IMR-90 (cell line): ENCODE data around the gene USP40. TPM values are rescaled to one million over a fixed set of nuclear protein-coding genes. Genes with fewer than 3 reads are reported as not detected.

Source experiments
- ATAC-seq: fragments of 200-7000 bp; cut with Tn5 transposase; 2 replicates; pipeline ENCODE4 v1.9.1; 2020; ENCODE audit warnings: low read depth, mild to moderate bottlenecking, moderate library complexity
- BruUV-seq: library from RNA; stranded (reverse); fragments of 400-500 nt; replicated peaks from 2 replicates; lab custom pipeline; 2021; lab: Mats Ljungman, UMichigan
- CTCF ChIA-PET: fragments of 300-600 bp; formaldehyde crosslinking; extraction: SDS; loops from one replicate; lab custom pipeline; 2021; ENCODE audit warnings: antibody characterized with exemption; lab: Yijun Ruan, JAX
- POLR2A ChIA-PET: fragments of 300-600 bp; sonication (Branson Sonifier 250); formaldehyde crosslinking; loops from one replicate; lab custom pipeline; 2022; ENCODE audit warnings: antibody characterized with exemption; ENCODE audit not compliant: unreplicated experiment; lab: Charles Lee
- DNase-seq: peaks from one replicate; pipeline ENCODE4 v3.0.0; 2013
- H2AFZ ChIP-seq: replicated peaks from 2 replicates; pipeline ENCODE3; 2013; ENCODE audit warnings: low read length, mild to moderate bottlenecking; ENCODE audit not compliant: poor library complexity
- H2AK5ac ChIP-seq: 2 replicates; pipeline ENCODE4 v1.6.1; 2013; ENCODE audit warnings: low read depth, low read length, inconsistent platforms
- H2AK9ac ChIP-seq: replicated peaks from 2 replicates; pipeline ENCODE3; 2013; ENCODE audit warnings: mild to moderate bottlenecking, low read depth, low read length, moderate library complexity; ENCODE audit not compliant: poor library complexity
- H2BK120ac ChIP-seq: 2 replicates; pipeline ENCODE4 v1.6.1; 2013; ENCODE audit warnings: low read depth, low read length, inconsistent platforms
- H2BK15ac ChIP-seq: 3 replicates; pipeline ENCODE4 v1.6.1; 2013; ENCODE audit warnings: low read depth, low read length, inconsistent platforms
- H2BK20ac ChIP-seq: 2 replicates; pipeline ENCODE4 v1.6.1; 2013; ENCODE audit warnings: low read depth, mild to moderate bottlenecking, inconsistent platforms, low read length, moderate library complexity
- H2BK5ac ChIP-seq: 2 replicates; pipeline ENCODE4 v1.6.1; 2013; ENCODE audit warnings: mild to moderate bottlenecking, low read depth, low read length, inconsistent platforms; ENCODE audit not compliant: poor library complexity, severe bottlenecking
- H3K14ac ChIP-seq: replicated peaks from 2 replicates; pipeline ENCODE4 v1.6.1; 2013; ENCODE audit warnings: low read depth, low read length, inconsistent platforms
- H3K18ac ChIP-seq: 2 replicates; pipeline ENCODE4 v1.6.1; 2013; ENCODE audit warnings: low read depth, low read length, control low read depth
- H3K23ac ChIP-seq: 2 replicates; pipeline ENCODE4 v1.6.1; 2013; ENCODE audit warnings: low read depth, low read length, inconsistent platforms
- H3K27ac ChIP-seq: 2 replicates; pipeline ENCODE4 v1.5.1; 2013; ENCODE audit warnings: mild to moderate bottlenecking, control low read depth, low read length; ENCODE audit not compliant: insufficient read depth
- H3K27me3 ChIP-seq: 2 replicates; pipeline ENCODE4 v1.6.1; 2013; ENCODE audit warnings: low read length; ENCODE audit not compliant: control insufficient read depth, insufficient read depth
- H3K36me3 ChIP-seq: 2 replicates; pipeline ENCODE4 v1.6.1; 2013; ENCODE audit warnings: low read length, mixed read lengths; ENCODE audit not compliant: control insufficient read depth, insufficient read depth
- H3K4ac ChIP-seq: 2 replicates; pipeline ENCODE4 v1.6.1; 2013; ENCODE audit warnings: low read depth, low read length, inconsistent platforms
- H3K4me1 ChIP-seq: 2 replicates; pipeline ENCODE4 v1.6.1; 2013; ENCODE audit warnings: low read length, mixed read lengths; ENCODE audit not compliant: control insufficient read depth, insufficient read depth
- H3K4me2 ChIP-seq: 2 replicates; pipeline ENCODE4 v1.6.1; 2013; ENCODE audit warnings: low read depth, mild to moderate bottlenecking, control low read depth, low read length, moderate library complexity
- H3K4me3 ChIP-seq: 2 replicates; pipeline ENCODE4 v1.5.1; 2013; ENCODE audit warnings: low read depth, mild to moderate bottlenecking, control low read depth, low read length, moderate library complexity; ENCODE audit not compliant: insufficient read depth
- H3K56ac ChIP-seq: 2 replicates; pipeline ENCODE4 v1.6.1; 2013; ENCODE audit warnings: low read length, inconsistent platforms; ENCODE audit not compliant: insufficient read depth; ENCODE audit errors: extremely low read depth
- H3K79me1 ChIP-seq, 2 experiments: 2 replicates each; pipeline ENCODE4 v1.6.1; 2013; ENCODE audit warnings: low read length in 2 of 2, inconsistent platforms in 1 of 2, low read depth in 1 of 2
- H3K9ac ChIP-seq: 2 replicates; pipeline ENCODE4 v1.6.1; 2013; ENCODE audit warnings: low read depth, low read length, control low read depth
- H3K9me1 ChIP-seq: 2 replicates; pipeline ENCODE4 v1.6.1; 2013; ENCODE audit warnings: low read length, inconsistent platforms; ENCODE audit not compliant: insufficient read depth
- H3K9me3 ChIP-seq: 2 replicates; pipeline ENCODE4 v1.6.1; 2013; ENCODE audit warnings: low read length; ENCODE audit not compliant: control insufficient read depth, insufficient read depth
- H4K20me1 ChIP-seq: 2 replicates; pipeline ENCODE4 v1.6.1; 2013; ENCODE audit warnings: low read length, inconsistent platforms; ENCODE audit not compliant: insufficient read depth
- H4K5ac ChIP-seq: 2 replicates; pipeline ENCODE4 v1.6.1; 2013; ENCODE audit warnings: mild to moderate bottlenecking, low read depth, low read length, control low read depth
- H4K8ac ChIP-seq, 2 experiments: 2 replicates each; pipeline ENCODE4 v1.6.1; 2013; ENCODE audit warnings: low read depth in 2 of 2, low read length in 2 of 2, control low read depth in 1 of 2, inconsistent platforms in 1 of 2
- H4K91ac ChIP-seq: 2 replicates; pipeline ENCODE4 v1.6.1; 2013; ENCODE audit warnings: low read depth, low read length, inconsistent platforms; ENCODE audit not compliant: insufficient read depth
- CEBPB ChIP-seq: IDR thresholded peaks from 2 replicates; pipeline ENCODE4 v1.6.1; 2012; ENCODE audit warnings: low read depth, low read length, improper control_type of control experiment
- CHD1 ChIP-seq: IDR thresholded peaks from 2 replicates; pipeline ENCODE4 v1.6.1; 2012; ENCODE audit warnings: low read depth, low read length, improper control_type of control experiment
- CTCF ChIP-seq: conservative IDR thresholded peaks from 2 replicates; pipeline ENCODE4 v1.5.1; 2012; ENCODE audit warnings: mild to moderate bottlenecking, low read depth, low read length, improper control_type of control experiment
- FOS ChIP-seq: fragments of 150-350 bp; IDR thresholded peaks from 2 replicates; pipeline ENCODE4 v1.6.1; 2016; ENCODE audit warnings: low read depth, low read length
- MAFK ChIP-seq: IDR thresholded peaks from 2 replicates; pipeline ENCODE4 v1.6.1; 2012; ENCODE audit warnings: low read depth, low read length, improper control_type of control experiment
- MAZ ChIP-seq: IDR thresholded peaks from 2 replicates; pipeline ENCODE4 v1.6.1; 2012; ENCODE audit warnings: low read depth, mild to moderate bottlenecking, low read length, improper control_type of control experiment, moderate library complexity, borderline replicate concordance
- MXI1 ChIP-seq: IDR thresholded peaks from 2 replicates; pipeline ENCODE4 v1.6.1; 2012; ENCODE audit warnings: low read depth, mild to moderate bottlenecking, low read length, moderate library complexity, borderline replicate concordance
- NFE2L2 ChIP-seq: fragments of 150-350 bp; IDR thresholded peaks from 2 replicates; pipeline ENCODE4 v1.6.1; 2016; ENCODE audit warnings: low read depth, mild to moderate bottlenecking, low read length
- RAD21 ChIP-seq: IDR thresholded peaks from 2 replicates; pipeline ENCODE4 v1.6.1; 2012; ENCODE audit warnings: low read length, improper control_type of control experiment
- RFX5 ChIP-seq: IDR thresholded peaks from 2 replicates; pipeline ENCODE4 v1.8.0; 2012; ENCODE audit warnings: low read depth, mild to moderate bottlenecking, low read length, moderate library complexity
- SMC3 ChIP-seq: fragments of 150-350 bp; IDR thresholded peaks from 2 replicates; pipeline ENCODE4 v1.6.1; 2016; ENCODE audit warnings: low read depth, mild to moderate bottlenecking, antibody characterized with exemption, low read length, moderate library complexity
- WGBS, 2 experiments: methylation state at CpG; one replicate each; pipeline versions ENCODE4 v1.1.5 to v1.1.7; 2013; ENCODE audit warnings: missing lambda C conversion rate in 2 of 2; ENCODE audit not compliant: insufficient read length in 1 of 2; ENCODE audit errors: extremely low coverage in 2 of 2; 5-methylcytosine and 5-hydroxymethylcytosine counted together
- dilution Hi-C: fragments of 300-500 bp; cut with HindIII; formaldehyde crosslinking; loops from one replicate; pipeline ENCODE4 v1.14.3; 2018; ENCODE audit warnings: low sequenced_read_pairs; ENCODE audit not compliant: unreplicated experiment
- in situ Hi-C: fragments of 300-500 bp; cut with MboI; formaldehyde crosslinking; loops from 3 replicates; pipeline ENCODE4 v1.14.3; 2019; ENCODE audit warnings: low sequenced_read_pairs, inconsistent platforms, mixed read lengths
- intact Hi-C: fragments of 100-400 bp; cut with micrococcal nuclease; formaldehyde crosslinking; loops from 2 replicates; pipeline ENCODE4 v1.10.0; 2022
- polyA plus RNA-seq, 3 experiments: library from polyadenylated mRNA; depleted of rRNA; stranded (reverse); fragments of >200 nt; gene quantifications; 2 replicates each; pipeline ENCODE4 v1.2.3, GENCODE V29; 2012; ENCODE audit warnings: low replicate concordance in 1 of 3
- total RNA-seq: library from RNA; depleted of rRNA; stranded (reverse); fragments of >200 nt; gene quantifications from 2 replicates; pipeline ENCODE4 v1.2.3, GENCODE V29; 2012
- TF ChIP-seq, protein P1 (sequence below): fragments of 150-350 bp; IDR thresholded peaks from 2 replicates; pipeline ENCODE4 v1.6.1; 2017; ENCODE audit warnings: mild to moderate bottlenecking, antibody characterized with exemption, low read length, low read depth

Gene USP40
- total and polyA plus RNA-seq, 2 of the 4 experiments (the other 2 are of a cell fraction), result 30.1 to 30.8 TPM

- TF ChIP-seq FOS (peak; percentile 74), NFE2L2 (no peak)
These were observed 79.6 kb downstream of the USP40 start (continued) for GRCh38 chr2:233486778-233487552.

- Histone ChIP-seq H3K4me3 (no peak overlapping the region), H2AFZ (peak overlapping the region; percentile 35), H4K20me1 (no peaks in the 10 kb centered on the region; the same call in 1 of the 2 replicates), H3K9ac (no peak overlapping the region), H3K4me2 (no peak overlapping the region), H3K27ac (peak overlapping the region; percentile 42), H3K36me3 (peaks cover 21% of the 10 kb centered on the region), H3K23ac (peak overlapping the region; percentile 65), H3K9me3 (no peaks in the 10 kb centered on the region), H4K8ac (peak overlapping the region; percentile 38 to 49), H3K4ac (peak overlapping the region; percentile 93), H2BK120ac (peak overlapping the region; percentile 93), H3K14ac (peak overlapping the region; percentile 71), H3K9me1 (peaks cover 18% of the 10 kb centered on the region), H2BK5ac (peak overlapping the region; percentile 90), H4K5ac (peak overlapping the region; percentile 28; the same call in 1 of the 2 replicates), H2AK5ac (peak overlapping the region; percentile 88), H4K91ac (peak overlapping the region; percentile 91), H3K56ac (no peak overlapping the region), H2BK20ac (peak overlapping the region; percentile 88), H2BK15ac (peak overlapping the region; percentile 76; the same call in 2 of the 3 replicates), H3K79me1 (peaks cover 0 to 4% of the 10 kb centered on the region in 2 experiments; a peak in 1 of 4 replicates), H3K4me1 (peaks cover 20% of the 10 kb centered on the region), H3K18ac (peak overlapping the region; percentile 62), H3K27me3 (no peaks in the 10 kb centered on the region), H2AK9ac (peak overlapping the region; percentile 73)
- 100% methylated on average over 2 of the region's 4 CpGs; no CpG with 5 or more reads in 1 of the 2 experiments for WGBS, 2 experiments
- dilution Hi-C loops, result no loop called here
- no peak for ATAC-seq
- BruUV-seq, result no TSS peak
- CTCF ChIA-PET, result interaction anchor here (0.6 kb wide), 1 partner anchor 39 kb away, joined by 3 read pairs; no protein-coding TSS in a partner anchor
- DNase-seq, result no peak
- in situ Hi-C loops, result no loop called here
- POLR2A ChIA-PET, result no interaction called here
- intact Hi-C loops, result no loop called here
- TF ChIP-seq CEBPB (no peak), SMC3 (no peak), MXI1 (no peak), CTCF (no peak), RFX5 (no peak), MAFK (no peak), FOS (no peak), RAD21 (no peak), NFE2L2 (no peak), MAZ (no peak), CHD1 (no peak)
- TF ChIP-seq, protein P1, sequence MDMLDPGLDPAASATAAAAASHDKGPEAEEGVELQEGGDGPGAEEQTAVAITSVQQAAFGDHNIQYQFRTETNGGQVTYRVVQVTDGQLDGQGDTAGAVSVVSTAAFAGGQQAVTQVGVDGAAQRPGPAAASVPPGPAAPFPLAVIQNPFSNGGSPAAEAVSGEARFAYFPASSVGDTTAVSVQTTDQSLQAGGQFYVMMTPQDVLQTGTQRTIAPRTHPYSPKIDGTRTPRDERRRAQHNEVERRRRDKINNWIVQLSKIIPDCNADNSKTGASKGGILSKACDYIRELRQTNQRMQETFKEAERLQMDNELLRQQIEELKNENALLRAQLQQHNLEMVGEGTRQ, result no peak
These were observed 80.2 kb downstream of the USP40 start for GRCh38 chr2:233486357-233486756.
